ENCODE results near the gene GLDN.
A peak's percentile ranks its signal among the peaks of the same experiment; 100 is the strongest.

DNA sequence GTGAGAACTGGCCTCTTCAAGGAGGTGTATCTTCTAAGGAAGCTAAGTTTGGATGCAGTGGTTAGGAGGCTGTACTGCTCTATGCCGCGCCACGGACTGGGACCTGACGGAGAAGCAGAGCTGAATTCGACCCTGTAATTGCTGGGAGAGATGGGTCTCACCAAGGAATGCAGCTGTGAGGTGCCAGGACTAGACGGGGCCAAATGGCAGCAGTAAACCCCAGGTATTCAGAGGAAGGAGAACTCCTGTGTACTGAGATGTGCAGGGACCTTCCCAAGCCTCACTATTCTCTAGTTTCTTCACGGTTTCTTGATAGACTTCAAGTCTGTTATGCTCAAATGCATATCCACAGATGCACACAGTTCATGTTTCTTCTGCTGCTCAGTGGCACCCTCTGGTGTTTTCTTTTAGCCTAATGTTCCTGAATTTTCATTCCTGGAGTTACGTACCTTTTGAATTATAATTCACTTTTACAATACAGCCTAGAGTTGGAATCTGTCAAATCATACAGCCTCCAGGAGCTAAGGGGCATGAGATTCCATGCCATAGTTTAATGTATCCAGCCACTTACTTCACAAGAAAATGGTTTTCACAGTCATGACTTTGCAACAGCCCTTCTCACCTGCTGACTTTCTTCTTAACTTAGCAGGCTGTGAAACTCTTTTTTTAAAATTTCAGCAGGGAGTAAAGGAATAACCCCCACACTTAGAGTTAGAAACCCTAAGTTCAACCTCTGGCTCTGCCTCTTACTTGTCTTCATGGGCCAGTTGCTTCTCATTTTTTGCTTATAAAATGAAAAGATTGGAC is 61.8 kb downstream of the GLDN start:
- TF ChIP-seq, protein P1, sequence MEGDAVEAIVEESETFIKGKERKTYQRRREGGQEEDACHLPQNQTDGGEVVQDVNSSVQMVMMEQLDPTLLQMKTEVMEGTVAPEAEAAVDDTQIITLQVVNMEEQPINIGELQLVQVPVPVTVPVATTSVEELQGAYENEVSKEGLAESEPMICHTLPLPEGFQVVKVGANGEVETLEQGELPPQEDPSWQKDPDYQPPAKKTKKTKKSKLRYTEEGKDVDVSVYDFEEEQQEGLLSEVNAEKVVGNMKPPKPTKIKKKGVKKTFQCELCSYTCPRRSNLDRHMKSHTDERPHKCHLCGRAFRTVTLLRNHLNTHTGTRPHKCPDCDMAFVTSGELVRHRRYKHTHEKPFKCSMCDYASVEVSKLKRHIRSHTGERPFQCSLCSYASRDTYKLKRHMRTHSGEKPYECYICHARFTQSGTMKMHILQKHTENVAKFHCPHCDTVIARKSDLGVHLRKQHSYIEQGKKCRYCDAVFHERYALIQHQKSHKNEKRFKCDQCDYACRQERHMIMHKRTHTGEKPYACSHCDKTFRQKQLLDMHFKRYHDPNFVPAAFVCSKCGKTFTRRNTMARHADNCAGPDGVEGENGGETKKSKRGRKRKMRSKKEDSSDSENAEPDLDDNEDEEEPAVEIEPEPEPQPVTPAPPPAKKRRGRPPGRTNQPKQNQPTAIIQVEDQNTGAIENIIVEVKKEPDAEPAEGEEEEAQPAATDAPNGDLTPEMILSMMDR (IDR thresholded peaks at IDR 0.05) = peak; percentile 87
- TF ChIP-seq ZFX (IDR thresholded peaks at IDR 0.05; ENCODE audit: borderline replicate concordance) = no peak

Data from 22Rv1 (cell line).